GM23338 (cell line): ENCODE results near the gene GPR176. TPM values are rescaled to one million over a fixed set of nuclear protein-coding genes. Genes with fewer than 3 reads are reported as not detected.

ENCODE experiments used
- ATAC-seq: fragments of 200-7000 bp; cut with Tn5 transposase; 3 replicates; pipeline ENCODE4 v1.9.1; 2020
- DNase-seq: peaks from one replicate; pipeline ENCODE4 v3.0.0-alpha.2; 2015; ENCODE audit warnings: low spot score
- H2AFZ ChIP-seq: fragments of 200-600 bp; sonication (generic); 2 replicates; pipeline ENCODE4 v1.8.0; 2016; ENCODE audit warnings: antibody characterized with exemption, mild to moderate bottlenecking, moderate library complexity
- H3F3A ChIP-seq: fragments of 200-600 bp; sonication (generic); replicated peaks from 2 replicates; pipeline ENCODE4 v1.8.0; 2017; ENCODE audit warnings: antibody characterized with exemption, mixed run types, low read depth
- H3K27ac ChIP-seq: fragments of 200-600 bp; sonication (generic); 2 replicates; pipeline ENCODE4 v1.6.1; 2016; ENCODE audit warnings: low read depth
- H3K27me3 ChIP-seq: fragments of 200-600 bp; sonication (generic); 2 replicates; pipeline ENCODE4 v1.8.0; 2016; ENCODE audit warnings: mild to moderate bottlenecking, mixed run types, moderate library complexity; ENCODE audit not compliant: insufficient read depth
- H3K36me3 ChIP-seq: fragments of 200-600 bp; sonication (generic); 2 replicates; pipeline ENCODE4 v1.8.0; 2016; ENCODE audit warnings: mild to moderate bottlenecking; ENCODE audit not compliant: insufficient read depth
- H3K4me1 ChIP-seq: fragments of 200-600 bp; sonication (generic); 2 replicates; pipeline ENCODE4 v1.8.0; 2016; ENCODE audit warnings: mild to moderate bottlenecking, moderate library complexity; ENCODE audit not compliant: insufficient read depth
- H3K4me2 ChIP-seq: fragments of 200-600 bp; sonication (generic); 2 replicates; pipeline ENCODE4 v1.7.1; 2017; ENCODE audit warnings: mixed run types
- H3K4me3 ChIP-seq: fragments of 200-600 bp; sonication (generic); 2 replicates; pipeline ENCODE4 v1.6.1; 2016; ENCODE audit warnings: mixed run types
- H3K79me2 ChIP-seq: fragments of 200-600 bp; sonication (generic); replicated peaks from 2 replicates; pipeline ENCODE4 v1.8.0; 2017; ENCODE audit warnings: mild to moderate bottlenecking; ENCODE audit not compliant: insufficient read depth
- H3K9me2 ChIP-seq: fragments of 200-600 bp; sonication (generic); 2 replicates; pipeline ENCODE4 v1.8.0; 2017; ENCODE audit not compliant: insufficient read depth
- H4K20me1 ChIP-seq: fragments of 200-600 bp; sonication (generic); replicated peaks from 2 replicates; pipeline ENCODE4 v1.8.0; 2017; ENCODE audit warnings: mild to moderate bottlenecking; ENCODE audit not compliant: insufficient read depth
- H3K27ac Mint-ChIP-seq: 2 replicates; pipeline ENCODE4 v1.8.0; 2020; ENCODE audit warnings: inconsistent platforms, mild to moderate bottlenecking, moderate library complexity, mixed read lengths
- H3K27me3 Mint-ChIP-seq: 3 replicates; pipeline ENCODE4 v1.8.0; 2022; ENCODE audit warnings: low read depth, mild to moderate bottlenecking, moderate library complexity, mixed read lengths, inconsistent platforms; ENCODE audit not compliant: insufficient read depth, poor library complexity
- H3K36me3 Mint-ChIP-seq: 3 replicates; pipeline ENCODE4 v1.8.0; 2021; ENCODE audit warnings: low read depth, mild to moderate bottlenecking, inconsistent platforms, moderate library complexity, mixed read lengths
- H3K4me1 Mint-ChIP-seq: 3 replicates; pipeline ENCODE4 v1.8.0; 2020; ENCODE audit warnings: mild to moderate bottlenecking, inconsistent platforms, mixed read lengths
- H3K4me3 Mint-ChIP-seq: 3 replicates; pipeline ENCODE4 v1.8.0; 2021; ENCODE audit warnings: moderate library complexity, mild to moderate bottlenecking, inconsistent platforms, mixed read lengths
- H3K9me3 Mint-ChIP-seq: 3 replicates; pipeline ENCODE4 v1.8.0; 2020; ENCODE audit warnings: moderate library complexity, mild to moderate bottlenecking, inconsistent platforms, mixed read lengths
- CREB1 ChIP-seq: fragments of 250-450 bp; sonication (Bioruptor Pico); IDR thresholded peaks from 2 replicates; pipeline ENCODE4 v1.5.0; 2020; ENCODE audit warnings: low read depth, mild to moderate bottlenecking, moderate library complexity
- EZH2 ChIP-seq: fragments of 200-600 bp; sonication (generic); IDR thresholded peaks from one replicate; pipeline ENCODE4 v1.8.0; 2017; ENCODE audit warnings: antibody characterized with exemption, mild to moderate bottlenecking, low read depth; ENCODE audit not compliant: unreplicated experiment
- EZH2phosphoT487 ChIP-seq: fragments of 200-600 bp; sonication (generic); IDR thresholded peaks from one replicate; pipeline ENCODE4 v1.8.1; 2018; ENCODE audit warnings: antibody characterized with exemption; ENCODE audit not compliant: unreplicated experiment
- JUNB ChIP-seq: IDR thresholded peaks from one replicate; pipeline ENCODE4 v1.6.1; 2016; ENCODE audit warnings: antibody characterized with exemption; ENCODE audit not compliant: unreplicated experiment
- NANOG ChIP-seq: IDR thresholded peaks from 2 replicates; pipeline ENCODE4 v1.6.1; 2016; ENCODE audit warnings: antibody characterized with exemption, borderline replicate concordance
- POLR2AphosphoS5 ChIP-seq: IDR thresholded peaks from 2 replicates; pipeline ENCODE4 v1.6.1; 2016; ENCODE audit warnings: antibody characterized with exemption, low read depth
- STAT1 ChIP-seq: IDR thresholded peaks from one replicate; pipeline ENCODE4 v1.6.1; 2016; ENCODE audit warnings: antibody characterized with exemption; ENCODE audit not compliant: unreplicated experiment
- ZNF114 ChIP-seq: fragments of 250-450 bp; sonication (Bioruptor Pico); IDR thresholded peaks from 2 replicates; pipeline ENCODE4 v1.5.0; 2020; ENCODE audit warnings: mild to moderate bottlenecking, moderate library complexity
- ZNF331 ChIP-seq: fragments of 250-450 bp; sonication (Bioruptor Pico); IDR thresholded peaks from 2 replicates; pipeline ENCODE4 v1.5.0; 2020; ENCODE audit warnings: low read depth, mild to moderate bottlenecking, moderate library complexity
- polyA plus RNA-seq: library from polyadenylated mRNA; unstranded; fragments of >200 nt; fragmentation: Nextera tagmentation; extraction: Ambion mirVana; gene quantifications from 2 replicates; pipeline ENCODE4 v1.2.1, GENCODE V29; 2016
- total RNA-seq: library from RNA; depleted of rRNA; stranded (reverse); fragments of >200 nt; shearing (Covaris generic); gene quantifications from 2 replicates; pipeline ENCODE4 v1.2.3, GENCODE V29; 2014
- TF ChIP-seq, protein P1 (sequence below): IDR thresholded peaks from one replicate; pipeline ENCODE4 v1.6.1; 2018; ENCODE audit warnings: antibody characterized with exemption; ENCODE audit not compliant: unreplicated experiment
- TF ChIP-seq, protein P2 (sequence below): IDR thresholded peaks from 2 replicates; pipeline ENCODE4 v1.6.1; 2016; ENCODE audit warnings: antibody characterized with exemption
- TF ChIP-seq, protein P3 (sequence below): fragments of 250-450 bp; sonication (Bioruptor Pico); IDR thresholded peaks from 2 replicates; pipeline ENCODE4 v1.5.0; 2020; ENCODE audit warnings: mild to moderate bottlenecking, moderate library complexity
- TF ChIP-seq, protein P4 (sequence below), 2 experiments: fragments of 200-600 bp in 1 of 2; sonication (generic) in 1 of 2; conservative IDR thresholded peaks; 2 replicates each; pipeline versions ENCODE4 v1.5.1 to v1.6.1; 2016 to 2017; ENCODE audit warnings: antibody characterized with exemption in 2 of 2, low read depth in 2 of 2, mild to moderate bottlenecking in 2 of 2, moderate library complexity in 1 of 2

Gene GPR176
- total and polyA plus RNA-seq, 2 experiments from 2014 or later, result 60.0 to 248 TPM

DNA sequence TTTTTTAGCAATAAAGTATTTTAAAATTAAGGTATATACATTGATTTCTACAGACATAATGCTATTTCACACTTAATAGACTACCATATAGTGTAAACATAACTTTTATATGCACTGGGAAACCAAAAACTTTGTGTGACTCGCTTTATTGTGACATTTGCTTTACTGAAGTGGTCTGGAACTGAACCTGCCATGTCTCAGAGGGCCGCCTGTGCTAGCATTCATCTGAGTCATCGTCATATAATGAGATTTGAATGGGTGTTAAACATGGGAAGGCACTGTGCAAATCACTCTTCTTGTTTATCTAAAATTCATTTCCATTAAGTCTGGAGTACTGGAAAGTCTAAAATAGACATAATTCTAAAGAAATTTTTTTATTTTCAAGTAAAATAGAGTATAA lies 26.8 kb upstream of the GPR176 start:
- Histone ChIP-seq H3K4me3 (no peak overlapping the region), H3K27ac (no peak overlapping the region), H3K9me2 (no peaks in the 10 kb centered on the region), H3K4me2 (no peak overlapping the region), H3K27me3 (no peaks in the 10 kb centered on the region), H3K4me1 (no peaks in the 10 kb centered on the region), H4K20me1 (no peaks in the 10 kb centered on the region; the same call in 1 of the 2 replicates), H3F3A (no peaks in the 10 kb centered on the region), H3K36me3 (peaks cover 68% of the 10 kb centered on the region), H2AFZ (no peak overlapping the region), H3K79me2 (no peaks in the 10 kb centered on the region)
- DNase-seq (no peak), ATAC-seq (no peak)
- TF ChIP-seq NANOG (no peak), EZH2phosphoT487 (no peak), CREB1 (CRISPR knock-in tag) (no peak), JUNB (no peak), ZNF114 (no peak), POLR2AphosphoS5 (no peak), ZNF331 (CRISPR knock-in tag) (no peak), STAT1 (no peak), EZH2 (no peak)
- TF ChIP-seq, protein P1, sequence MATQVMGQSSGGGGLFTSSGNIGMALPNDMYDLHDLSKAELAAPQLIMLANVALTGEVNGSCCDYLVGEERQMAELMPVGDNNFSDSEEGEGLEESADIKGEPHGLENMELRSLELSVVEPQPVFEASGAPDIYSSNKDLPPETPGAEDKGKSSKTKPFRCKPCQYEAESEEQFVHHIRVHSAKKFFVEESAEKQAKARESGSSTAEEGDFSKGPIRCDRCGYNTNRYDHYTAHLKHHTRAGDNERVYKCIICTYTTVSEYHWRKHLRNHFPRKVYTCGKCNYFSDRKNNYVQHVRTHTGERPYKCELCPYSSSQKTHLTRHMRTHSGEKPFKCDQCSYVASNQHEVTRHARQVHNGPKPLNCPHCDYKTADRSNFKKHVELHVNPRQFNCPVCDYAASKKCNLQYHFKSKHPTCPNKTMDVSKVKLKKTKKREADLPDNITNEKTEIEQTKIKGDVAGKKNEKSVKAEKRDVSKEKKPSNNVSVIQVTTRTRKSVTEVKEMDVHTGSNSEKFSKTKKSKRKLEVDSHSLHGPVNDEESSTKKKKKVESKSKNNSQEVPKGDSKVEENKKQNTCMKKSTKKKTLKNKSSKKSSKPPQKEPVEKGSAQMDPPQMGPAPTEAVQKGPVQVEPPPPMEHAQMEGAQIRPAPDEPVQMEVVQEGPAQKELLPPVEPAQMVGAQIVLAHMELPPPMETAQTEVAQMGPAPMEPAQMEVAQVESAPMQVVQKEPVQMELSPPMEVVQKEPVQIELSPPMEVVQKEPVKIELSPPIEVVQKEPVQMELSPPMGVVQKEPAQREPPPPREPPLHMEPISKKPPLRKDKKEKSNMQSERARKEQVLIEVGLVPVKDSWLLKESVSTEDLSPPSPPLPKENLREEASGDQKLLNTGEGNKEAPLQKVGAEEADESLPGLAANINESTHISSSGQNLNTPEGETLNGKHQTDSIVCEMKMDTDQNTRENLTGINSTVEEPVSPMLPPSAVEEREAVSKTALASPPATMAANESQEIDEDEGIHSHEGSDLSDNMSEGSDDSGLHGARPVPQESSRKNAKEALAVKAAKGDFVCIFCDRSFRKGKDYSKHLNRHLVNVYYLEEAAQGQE, result no peak
- TF ChIP-seq, protein P2, sequence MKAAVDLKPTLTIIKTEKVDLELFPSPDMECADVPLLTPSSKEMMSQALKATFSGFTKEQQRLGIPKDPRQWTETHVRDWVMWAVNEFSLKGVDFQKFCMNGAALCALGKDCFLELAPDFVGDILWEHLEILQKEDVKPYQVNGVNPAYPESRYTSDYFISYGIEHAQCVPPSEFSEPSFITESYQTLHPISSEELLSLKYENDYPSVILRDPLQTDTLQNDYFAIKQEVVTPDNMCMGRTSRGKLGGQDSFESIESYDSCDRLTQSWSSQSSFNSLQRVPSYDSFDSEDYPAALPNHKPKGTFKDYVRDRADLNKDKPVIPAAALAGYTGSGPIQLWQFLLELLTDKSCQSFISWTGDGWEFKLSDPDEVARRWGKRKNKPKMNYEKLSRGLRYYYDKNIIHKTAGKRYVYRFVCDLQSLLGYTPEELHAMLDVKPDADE, result no peak
- TF ChIP-seq, protein P3, sequence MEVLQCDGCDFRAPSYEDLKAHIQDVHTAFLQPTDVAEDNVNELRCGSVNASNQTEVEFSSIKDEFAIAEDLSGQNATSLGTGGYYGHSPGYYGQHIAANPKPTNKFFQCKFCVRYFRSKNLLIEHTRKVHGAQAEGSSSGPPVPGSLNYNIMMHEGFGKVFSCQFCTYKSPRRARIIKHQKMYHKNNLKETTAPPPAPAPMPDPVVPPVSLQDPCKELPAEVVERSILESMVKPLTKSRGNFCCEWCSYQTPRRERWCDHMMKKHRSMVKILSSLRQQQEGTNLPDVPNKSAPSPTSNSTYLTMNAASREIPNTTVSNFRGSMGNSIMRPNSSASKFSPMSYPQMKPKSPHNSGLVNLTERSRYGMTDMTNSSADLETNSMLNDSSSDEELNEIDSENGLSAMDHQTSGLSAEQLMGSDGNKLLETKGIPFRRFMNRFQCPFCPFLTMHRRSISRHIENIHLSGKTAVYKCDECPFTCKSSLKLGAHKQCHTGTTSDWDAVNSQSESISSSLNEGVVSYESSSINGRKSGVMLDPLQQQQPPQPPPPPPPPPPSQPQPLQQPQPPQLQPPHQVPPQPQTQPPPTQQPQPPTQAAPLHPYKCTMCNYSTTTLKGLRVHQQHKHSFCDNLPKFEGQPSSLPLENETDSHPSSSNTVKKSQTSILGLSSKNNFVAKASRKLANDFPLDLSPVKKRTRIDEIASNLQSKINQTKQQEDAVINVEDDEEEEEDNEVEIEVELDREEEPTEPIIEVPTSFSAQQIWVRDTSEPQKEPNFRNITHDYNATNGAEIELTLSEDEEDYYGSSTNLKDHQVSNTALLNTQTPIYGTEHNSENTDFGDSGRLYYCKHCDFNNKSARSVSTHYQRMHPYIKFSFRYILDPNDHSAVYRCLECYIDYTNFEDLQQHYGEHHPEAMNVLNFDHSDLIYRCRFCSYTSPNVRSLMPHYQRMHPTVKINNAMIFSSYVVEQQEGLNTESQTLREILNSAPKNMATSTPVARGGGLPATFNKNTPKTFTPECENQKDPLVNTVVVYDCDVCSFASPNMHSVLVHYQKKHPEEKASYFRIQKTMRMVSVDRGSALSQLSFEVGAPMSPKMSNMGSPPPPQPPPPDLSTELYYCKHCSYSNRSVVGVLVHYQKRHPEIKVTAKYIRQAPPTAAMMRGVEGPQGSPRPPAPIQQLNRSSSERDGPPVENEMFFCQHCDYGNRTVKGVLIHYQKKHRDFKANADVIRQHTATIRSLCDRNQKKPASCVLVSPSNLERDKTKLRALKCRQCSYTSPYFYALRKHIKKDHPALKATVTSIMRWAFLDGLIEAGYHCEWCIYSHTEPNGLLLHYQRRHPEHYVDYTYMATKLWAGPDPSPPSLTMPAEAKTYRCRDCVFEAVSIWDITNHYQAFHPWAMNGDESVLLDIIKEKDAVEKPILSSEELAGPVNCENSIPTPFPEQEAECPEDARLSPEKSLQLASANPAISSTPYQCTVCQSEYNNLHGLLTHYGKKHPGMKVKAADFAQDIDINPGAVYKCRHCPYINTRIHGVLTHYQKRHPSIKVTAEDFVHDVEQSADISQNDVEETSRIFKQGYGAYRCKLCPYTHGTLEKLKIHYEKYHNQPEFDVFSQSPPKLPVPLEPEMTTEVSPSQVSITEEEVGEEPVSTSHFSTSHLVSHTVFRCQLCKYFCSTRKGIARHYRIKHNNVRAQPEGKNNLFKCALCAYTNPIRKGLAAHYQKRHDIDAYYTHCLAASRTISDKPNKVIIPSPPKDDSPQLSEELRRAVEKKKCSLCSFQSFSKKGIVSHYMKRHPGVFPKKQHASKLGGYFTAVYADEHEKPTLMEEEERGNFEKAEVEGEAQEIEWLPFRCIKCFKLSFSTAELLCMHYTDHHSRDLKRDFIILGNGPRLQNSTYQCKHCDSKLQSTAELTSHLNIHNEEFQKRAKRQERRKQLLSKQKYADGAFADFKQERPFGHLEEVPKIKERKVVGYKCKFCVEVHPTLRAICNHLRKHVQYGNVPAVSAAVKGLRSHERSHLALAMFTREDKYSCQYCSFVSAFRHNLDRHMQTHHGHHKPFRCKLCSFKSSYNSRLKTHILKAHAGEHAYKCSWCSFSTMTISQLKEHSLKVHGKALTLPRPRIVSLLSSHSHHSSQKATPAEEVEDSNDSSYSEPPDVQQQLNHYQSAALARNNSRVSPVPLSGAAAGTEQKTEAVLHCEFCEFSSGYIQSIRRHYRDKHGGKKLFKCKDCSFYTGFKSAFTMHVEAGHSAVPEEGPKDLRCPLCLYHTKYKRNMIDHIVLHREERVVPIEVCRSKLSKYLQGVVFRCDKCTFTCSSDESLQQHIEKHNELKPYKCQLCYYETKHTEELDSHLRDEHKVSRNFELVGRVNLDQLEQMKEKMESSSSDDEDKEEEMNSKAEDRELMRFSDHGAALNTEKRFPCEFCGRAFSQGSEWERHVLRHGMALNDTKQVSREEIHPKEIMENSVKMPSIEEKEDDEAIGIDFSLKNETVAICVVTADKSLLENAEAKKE (CRISPR knock-in tag), result no peak
- TF ChIP-seq, protein P4, sequence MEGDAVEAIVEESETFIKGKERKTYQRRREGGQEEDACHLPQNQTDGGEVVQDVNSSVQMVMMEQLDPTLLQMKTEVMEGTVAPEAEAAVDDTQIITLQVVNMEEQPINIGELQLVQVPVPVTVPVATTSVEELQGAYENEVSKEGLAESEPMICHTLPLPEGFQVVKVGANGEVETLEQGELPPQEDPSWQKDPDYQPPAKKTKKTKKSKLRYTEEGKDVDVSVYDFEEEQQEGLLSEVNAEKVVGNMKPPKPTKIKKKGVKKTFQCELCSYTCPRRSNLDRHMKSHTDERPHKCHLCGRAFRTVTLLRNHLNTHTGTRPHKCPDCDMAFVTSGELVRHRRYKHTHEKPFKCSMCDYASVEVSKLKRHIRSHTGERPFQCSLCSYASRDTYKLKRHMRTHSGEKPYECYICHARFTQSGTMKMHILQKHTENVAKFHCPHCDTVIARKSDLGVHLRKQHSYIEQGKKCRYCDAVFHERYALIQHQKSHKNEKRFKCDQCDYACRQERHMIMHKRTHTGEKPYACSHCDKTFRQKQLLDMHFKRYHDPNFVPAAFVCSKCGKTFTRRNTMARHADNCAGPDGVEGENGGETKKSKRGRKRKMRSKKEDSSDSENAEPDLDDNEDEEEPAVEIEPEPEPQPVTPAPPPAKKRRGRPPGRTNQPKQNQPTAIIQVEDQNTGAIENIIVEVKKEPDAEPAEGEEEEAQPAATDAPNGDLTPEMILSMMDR (conservative IDR thresholded peaks at IDR 0.05; ENCODE audit: low read depth in 2 of 2), result no peak
- H3K4me1 Mint-ChIP-seq, result peaks cover 13% of the 10 kb centered on the region
- no peak overlapping the region for H3K27ac Mint-ChIP-seq
- H3K27me3 Mint-ChIP-seq, result no peaks in the 10 kb centered on the region
- H3K9me3 Mint-ChIP-seq, result no peaks in the 10 kb centered on the region
- no peak overlapping the region for H3K4me3 Mint-ChIP-seq
- peaks cover 71% of the 10 kb centered on the region for H3K36me3 Mint-ChIP-seq
